HEK293T (cell line): ENCODE measurements around the gene PXMP4.

ENCODE experiments used
- FOXK2 ChIP-seq: fragments of 450-650 bp; IDR thresholded peaks from 2 replicates; pipeline ENCODE4 v1.6.1; 2016; ENCODE audit warnings: mild to moderate bottlenecking
- FOXM1 ChIP-seq: fragments of 450-650 bp; IDR thresholded peaks from 2 replicates; pipeline ENCODE4 v1.6.1; 2017; ENCODE audit warnings: mild to moderate bottlenecking, borderline replicate concordance
- PKNOX1 ChIP-seq: fragments of 450-650 bp; IDR thresholded peaks from 2 replicates; pipeline ENCODE4 v1.6.1; 2016

GRCh38 chr20:33660035-33660684 is 60.0 kb downstream of the PXMP4 start:
- TF ChIP-seq PKNOX1 (no peak), FOXK2 (no peak), FOXM1 (no peak)
